Caco-2 (cell line): ENCODE measurements around the gene CFAP92. TPM values are rescaled to one million over a fixed set of nuclear protein-coding genes. Genes with fewer than 3 reads are reported as not detected.

Source experiments
- BruUV-seq: library from RNA; stranded (reverse); fragments of 400-500 nt; replicated peaks from 2 replicates; lab custom pipeline; 2021; lab: Mats Ljungman, UMichigan
- CTCF ChIA-PET: fragments of 300-600 bp; sonication (Branson Sonifier 250); formaldehyde crosslinking; loops from one replicate; lab custom pipeline; 2022; ENCODE audit warnings: antibody characterized with exemption; lab: Charles Lee
- POLR2A ChIA-PET: fragments of 300-600 bp; sonication (Branson Sonifier 250); formaldehyde crosslinking; loops from one replicate; lab custom pipeline; 2022; ENCODE audit warnings: antibody characterized with exemption; lab: Charles Lee
- DNase-seq, 2 experiments: peaks; one replicate each; pipeline versions ENCODE4 v3.0.0 to v3.0.0-alpha.2; 2020 to 2022
- H3K27me3 ChIP-seq: replicated peaks from 2 replicates; pipeline ENCODE4 v1.6.0; 2011; ENCODE audit warnings: low read length; ENCODE audit not compliant: control insufficient read depth, insufficient read depth
- H3K36me3 ChIP-seq: 2 replicates; pipeline ENCODE4 v1.5.1; 2011; ENCODE audit warnings: low read length; ENCODE audit not compliant: control insufficient read depth, insufficient read depth
- H3K4me1 ChIP-seq: fragments of 250-450 bp; sonication (Bioruptor Pico); 2 replicates; pipeline ENCODE4 v1.5.1; 2020; ENCODE audit warnings: mild to moderate bottlenecking
- H3K4me3 ChIP-seq: 2 replicates; pipeline ENCODE4 v1.5.1; 2011; ENCODE audit warnings: low read depth, mild to moderate bottlenecking, control low read depth, low read length
- H3K9me3 ChIP-seq: fragments of 250-450 bp; sonication (Bioruptor Pico); 2 replicates; pipeline ENCODE4 v1.5.1; 2020; ENCODE audit warnings: mild to moderate bottlenecking, moderate library complexity
- H3K27ac Mint-ChIP-seq: one replicate; pipeline ENCODE4 v1.8.0; 2022; ENCODE audit warnings: mixed read lengths; ENCODE audit not compliant: unreplicated experiment
- H3K27me3 Mint-ChIP-seq: one replicate; pipeline ENCODE4 v1.8.0; 2022; ENCODE audit warnings: mixed read lengths; ENCODE audit not compliant: insufficient read depth, unreplicated experiment
- H3K36me3 Mint-ChIP-seq: one replicate; pipeline ENCODE4 v1.8.0; 2022; ENCODE audit warnings: mild to moderate bottlenecking, mixed read lengths; ENCODE audit not compliant: insufficient read depth, unreplicated experiment
- H3K4me1 Mint-ChIP-seq: one replicate; pipeline ENCODE4 v1.8.0; 2022; ENCODE audit warnings: low read depth, mixed read lengths; ENCODE audit not compliant: unreplicated experiment
- H3K4me3 Mint-ChIP-seq: one replicate; pipeline ENCODE4 v1.8.0; 2022; ENCODE audit warnings: mild to moderate bottlenecking, moderate library complexity, mixed read lengths; ENCODE audit not compliant: unreplicated experiment
- H3K9me3 Mint-ChIP-seq: one replicate; pipeline ENCODE4 v1.8.0; 2022; ENCODE audit warnings: mixed read lengths; ENCODE audit not compliant: unreplicated experiment
- CTCF ChIP-seq, 2 experiments: fragments of 200-600 bp in 1 of 2; IDR thresholded peaks; 1 replicate in 1 of 2; 2 replicates in 1 of 2; pipeline versions ENCODE4 v1.5.1 to v1.8.0; 2011 to 2022; ENCODE audit warnings: antibody characterized with exemption in 1 of 2, control low read depth in 1 of 2, inconsistent platforms in 1 of 2, low read depth in 1 of 2, low read length in 1 of 2, mild to moderate bottlenecking in 1 of 2, moderate library complexity in 1 of 2; ENCODE audit not compliant: insufficient read depth in 1 of 2, severe bottlenecking in 1 of 2, unreplicated experiment in 1 of 2
- intact Hi-C: fragments of 100-400 bp; cut with micrococcal nuclease; formaldehyde crosslinking; loops from one replicate; pipeline ENCODE4 v1.10.0; 2022; ENCODE audit not compliant: unreplicated experiment
- total RNA-seq: library from RNA; stranded (reverse); gene quantifications from 2 replicates; pipeline ENCODE4 v1.2.3, GENCODE V29; 2022

Gene CFAP92
- total RNA-seq, 1 experiment from 2014 or later = 5.9 TPM

GRCh38 chr3:129037093-129037419 is 43.2 kb upstream of the CFAP92 start:
- Histone ChIP-seq H3K36me3 (no peaks in the 10 kb centered on the region), H3K27me3 (no peaks in the 10 kb centered on the region), H3K4me3 (no peak overlapping the region), H3K9me3 (no peaks in the 10 kb centered on the region), H3K4me1 (no peaks in the 10 kb centered on the region)
- no peaks in the 10 kb centered on the region for H3K36me3 Mint-ChIP-seq
- DNase-seq = no peak
- H3K9me3 Mint-ChIP-seq = no peaks in the 10 kb centered on the region
- ChIA-PET CTCF (no interaction called here), POLR2A (no interaction called here)
- intact Hi-C loops = no loop called here
- H3K27ac Mint-ChIP-seq = no peak overlapping the region
- no peak overlapping the region for H3K4me3 Mint-ChIP-seq
- no TSS peak for BruUV-seq
- no peaks in the 10 kb centered on the region for H3K4me1 Mint-ChIP-seq
- H3K27me3 Mint-ChIP-seq = peaks cover 3% of the 10 kb centered on the region
- TF ChIP-seq CTCF (IDR thresholded peaks at IDR 0.05; ENCODE audit: insufficient read depth in 1 of 2, low read depth in 1 of 2, low read length in 1 of 2, severe bottlenecking in 1 of 2, unreplicated experiment in 1 of 2) = no peak

GRCh38 chr3:129036222-129037092 is 42.6 kb upstream of the CFAP92 start:
- Histone ChIP-seq H3K9me3 (no peaks in the 10 kb centered on the region), H3K4me1 (no peaks in the 10 kb centered on the region), H3K36me3 (no peaks in the 10 kb centered on the region), H3K27me3 (no peaks in the 10 kb centered on the region), H3K4me3 (no peak overlapping the region)
- ChIA-PET POLR2A (no interaction called here), CTCF (no interaction called here)
- DNase-seq = no peak
- Mint-ChIP-seq H3K36me3 (no peaks in the 10 kb centered on the region), H3K4me1 (no peaks in the 10 kb centered on the region), H3K27me3 (peaks cover 3% of the 10 kb centered on the region), H3K4me3 (no peak overlapping the region), H3K9me3 (no peaks in the 10 kb centered on the region), H3K27ac (no peak overlapping the region)
- TF ChIP-seq CTCF (IDR thresholded peaks at IDR 0.05; ENCODE audit: insufficient read depth in 1 of 2, low read depth in 1 of 2, low read length in 1 of 2, severe bottlenecking in 1 of 2, unreplicated experiment in 1 of 2) = no peak
- BruUV-seq = no TSS peak
- intact Hi-C loops = no loop called here

- Mint-ChIP-seq H3K4me1 (no peaks in the 10 kb centered on the region), H3K27me3 (peaks cover 3% of the 10 kb centered on the region), H3K36me3 (no peaks in the 10 kb centered on the region), H3K4me3 (no peak overlapping the region), H3K9me3 (no peaks in the 10 kb centered on the region), H3K27ac (no peak overlapping the region)
- Histone ChIP-seq H3K27me3 (no peaks in the 10 kb centered on the region), H3K36me3 (no peaks in the 10 kb centered on the region), H3K9me3 (no peaks in the 10 kb centered on the region), H3K4me3 (no peak overlapping the region), H3K4me1 (no peaks in the 10 kb centered on the region)
- BruUV-seq = no TSS peak
- CTCF ChIA-PET = no interaction called here
- POLR2A ChIA-PET = no interaction called here
- no peak for TF ChIP-seq CTCF (IDR thresholded peaks at IDR 0.05; ENCODE audit: insufficient read depth in 1 of 2, low read depth in 1 of 2, low read length in 1 of 2, severe bottlenecking in 1 of 2, unreplicated experiment in 1 of 2)
- no peak for DNase-seq
- intact Hi-C loops = no loop called here
Observed at GRCh38 chr3:129035360-129036221, 41.7 kb upstream of the CFAP92 start.
